ENCODE results near the gene LARP4B. TPM values are rescaled to one million over a fixed set of nuclear protein-coding genes. Genes with fewer than 3 reads are reported as not detected.

The LARP4B gene
- total and polyA plus RNA-seq, 2 of the 13 experiments (the other 11 are each of a cell fraction or from before 2014, with no cell fraction given) = 19.5 to 30.2 TPM

GRCh38 chr10:850093-850492, 81.4 kb downstream of the LARP4B start:
- H3K36me3 ChIP-seq (replicated peaks in 1 of 2; ENCODE audit: control insufficient read depth in 1 of 2, insufficient read depth in 2 of 2, low read length in 2 of 2) = peaks cover 9 to 66% of the 10 kb centered on the region in 2 experiments
- WGBS (ENCODE audit: low lambda C conversion rate) = 99% methylated on average over 2 of the region's 2 CpGs
- BruUV-seq (replicated peaks) = no TSS peak
- POLR2A ChIA-PET = no interaction called here
- no peak for FAIRE-seq
- no peaks in the 10 kb centered on the region for H3K27me3 ChIP-seq (ENCODE audit: control insufficient read depth in 1 of 2, insufficient read depth in 2 of 2, low read length in 2 of 2)
- H3K79me2 ChIP-seq (ENCODE audit: insufficient read depth, low read length) = peaks cover 55% of the 10 kb centered on the region
- ATAC-seq = no peak
- intact Hi-C loops (cut with micrococcal nuclease; ENCODE audit: unreplicated experiment) (no loop called here), in situ Hi-C loops (cut with HindIII; ENCODE audit: extremely low pct_ligation_motif_present, low pct_unique_long_range_greater_than_20kb) (no loop called here)
- no peak for TF ChIP-seq ZIK1 (CRISPR knock-in tag; IDR thresholded peaks at IDR 0.05; ENCODE audit: borderline replicate concordance, low read depth)
- TF ChIP-seq MIER2 (CRISPR knock-in tag; IDR thresholded peaks at IDR 0.05) = no peak
- no peak for TF ChIP-seq ZNF674 (CRISPR knock-in tag; IDR thresholded peaks at IDR 0.05; ENCODE audit: low read depth)
- no peak for TF ChIP-seq TAF1 (CRISPR knock-in tag; IDR thresholded peaks at IDR 0.05)
- TF ChIP-seq FOSL2 (CRISPR knock-in tag; IDR thresholded peaks at IDR 0.05) = no peak
- TF ChIP-seq CBX2 (IDR thresholded peaks at IDR 0.05; ENCODE audit: low read depth, low read length) = no peak
- TF ChIP-seq CBX2 (CRISPR knock-in tag; IDR thresholded peaks at IDR 0.05; ENCODE audit: low read depth) = no peak
- TF ChIP-seq CHD4 (IDR thresholded peaks at IDR 0.05; ENCODE audit: borderline replicate concordance, low read length) = no peak
- no peak for TF ChIP-seq RBFOX2 (IDR thresholded peaks at IDR 0.05; ENCODE audit: low read depth, low read length)
- no peak for TF ChIP-seq ZNF484 (CRISPR knock-in tag; IDR thresholded peaks at IDR 0.05; ENCODE audit: borderline replicate concordance, low read depth)
- TF ChIP-seq CSRNP1 (CRISPR knock-in tag; IDR thresholded peaks at IDR 0.05) = no peak
- no peak for TF ChIP-seq POLR2AphosphoS2 (IDR thresholded peaks at IDR 0.05; ENCODE audit: low read depth, low read length)
- no peak for TF ChIP-seq ATAD3A (CRISPR knock-in tag; IDR thresholded peaks at IDR 0.05)
- TF ChIP-seq FUBP1 (CRISPR knock-in tag; IDR thresholded peaks at IDR 0.05; ENCODE audit: borderline replicate concordance) = no peak
- no peak for TF ChIP-seq NONO (IDR thresholded peaks at IDR 0.05)
- TF ChIP-seq NONO (CRISPR knock-in tag; conservative IDR thresholded peaks at IDR 0.05) = no peak
- DNase-seq (ENCODE audit: low spot score) = no peak
- H3K4me3 ChIP-seq (replicated peaks in 1 of 3; ENCODE audit: insufficient read depth in 1 of 3, low read depth in 2 of 3, low read length in 3 of 3) = no peak overlapping the region
- H3K27ac ChIP-seq (ENCODE audit: extremely low read length, insufficient read depth, low read length) = no peak overlapping the region
- no peak overlapping the region for H3K4me2 ChIP-seq (ENCODE audit: low read depth, low read length)
- CTCF ChIA-PET (ENCODE audit: low intra/inter-chr PET ratio, low total read pairs) = no interaction called here
- H3K9ac ChIP-seq (ENCODE audit: insufficient read depth, low read depth, low read length) = no peak overlapping the region
- peaks cover 25% of the 10 kb centered on the region for H4K20me1 ChIP-seq (ENCODE audit: insufficient read depth, low read length)
- H2AFZ ChIP-seq (ENCODE audit: low read length) = no peak overlapping the region
- peaks cover 12% of the 10 kb centered on the region for H3K4me1 ChIP-seq (ENCODE audit: insufficient read depth, low read length)
- no peaks in the 10 kb centered on the region for H3K9me3 ChIP-seq (ENCODE audit: low read length)
